UCSD-AML1 (cell line): ENCODE data around the gene ZNF280A.
"Not testable (repeated sequence)": the region's sequence is repeated elsewhere in the genome, so short reads cannot be mapped to it uniquely, and the experiment has no call there.

Source experiments
- DNase-seq: peaks from one replicate; lab custom pipeline; 2025; ENCODE audit not compliant: unreplicated experiment; lab: John Stamatoyannopoulos, UW

ZNF280A gene

DNA sequence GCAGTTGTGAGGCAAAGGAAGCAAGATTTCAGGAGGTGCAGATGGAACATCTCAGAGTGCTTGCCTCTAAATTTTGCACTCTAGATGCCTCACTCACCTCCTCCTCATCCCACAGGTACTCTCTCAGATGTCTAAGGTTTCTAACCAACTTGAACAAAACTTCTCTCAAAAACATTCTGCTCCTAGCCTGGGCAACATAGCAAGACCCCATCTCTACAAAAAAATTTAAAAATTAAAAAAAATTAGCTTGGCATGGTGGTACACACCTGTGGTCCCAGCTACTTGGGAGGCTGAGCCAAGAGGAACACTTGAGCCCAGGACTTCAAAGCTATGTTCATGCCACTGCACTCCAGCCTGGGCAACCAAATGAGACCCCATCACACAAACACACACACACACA is 4.2 kb downstream of the ZNF280A start:
- DNase-seq, result no peak

DNA sequence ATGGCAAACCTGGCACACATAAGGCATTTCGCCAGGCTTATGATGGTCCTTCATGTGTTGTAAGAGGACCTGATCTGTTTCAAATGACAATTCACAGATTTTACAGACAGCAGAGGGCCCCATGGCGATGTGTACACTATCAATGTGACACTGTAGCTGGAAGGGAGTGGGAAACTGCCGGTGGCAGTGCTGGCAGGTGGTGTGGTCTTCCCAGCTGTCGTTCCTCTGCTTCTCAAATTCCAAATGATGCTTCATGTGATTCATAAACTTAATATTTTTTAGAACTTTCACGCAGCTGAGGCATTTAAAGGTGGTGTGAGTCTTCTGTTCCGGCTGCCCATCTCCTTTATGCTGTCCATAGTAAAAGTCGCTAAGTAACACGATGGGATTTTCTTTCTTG is 5.6 kb downstream of the ZNF280A start:
- DNase-seq, result not testable (repeated sequence)

DNA sequence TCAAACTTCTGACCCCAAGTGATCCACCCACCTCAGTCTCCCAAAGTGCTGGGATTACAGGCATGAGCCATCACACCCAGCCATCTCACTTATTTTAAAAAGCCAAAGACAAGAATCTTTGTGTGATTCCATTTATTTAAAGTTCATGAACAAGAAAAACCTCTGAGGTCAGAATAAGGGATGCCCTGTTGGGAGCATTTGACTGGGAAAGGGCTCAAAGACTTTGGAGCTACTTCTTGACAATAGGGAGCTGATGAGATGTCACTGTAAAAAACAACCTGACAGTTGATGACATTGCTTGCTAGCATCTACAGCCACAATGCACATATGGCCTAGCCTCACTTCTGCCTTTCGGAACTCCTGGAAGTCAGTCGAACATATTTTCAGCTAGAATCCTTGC is 6.5 kb downstream of the ZNF280A start:
- DNase-seq, result no peak

DNA sequence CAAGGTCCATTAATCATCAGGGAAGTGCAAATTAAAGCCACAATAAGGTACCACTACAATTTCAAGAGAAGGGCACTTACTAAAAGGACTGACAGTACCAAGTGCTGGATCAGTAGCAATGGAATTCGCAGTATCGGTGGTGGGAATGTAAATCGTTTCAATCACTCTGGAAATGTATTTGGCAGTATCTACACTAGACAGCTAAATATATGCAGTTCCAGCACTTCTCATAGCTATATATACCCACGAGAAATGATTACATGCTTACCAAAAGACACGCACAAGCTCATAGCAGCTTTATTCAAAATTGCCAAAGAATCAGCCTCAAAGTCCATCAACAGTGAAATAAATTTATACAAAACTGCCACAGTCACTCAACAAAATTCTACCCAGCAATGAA is 7.1 kb downstream of the ZNF280A start:
- DNase-seq, result no peak

DNA sequence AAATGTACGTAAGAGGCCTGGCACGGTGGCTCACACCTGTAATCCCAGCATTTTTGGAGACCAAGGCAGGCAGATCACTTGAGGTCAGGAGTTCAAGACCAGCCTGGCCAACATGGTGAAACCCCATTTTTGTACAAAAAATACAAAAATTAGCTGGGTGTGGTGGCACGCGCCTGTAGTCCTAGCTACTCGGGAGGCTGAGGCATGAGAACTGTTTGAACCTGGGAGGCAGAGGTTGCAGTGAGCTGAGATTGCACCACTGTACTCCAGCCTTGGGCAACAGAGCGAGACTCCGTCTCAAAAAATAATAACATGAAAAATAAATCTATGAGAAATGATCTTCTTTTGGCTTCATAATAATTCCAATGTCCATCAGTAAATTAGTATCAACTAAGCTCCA is 9.2 kb downstream of the ZNF280A start:
- DNase-seq, result not testable (repeated sequence)

DNA sequence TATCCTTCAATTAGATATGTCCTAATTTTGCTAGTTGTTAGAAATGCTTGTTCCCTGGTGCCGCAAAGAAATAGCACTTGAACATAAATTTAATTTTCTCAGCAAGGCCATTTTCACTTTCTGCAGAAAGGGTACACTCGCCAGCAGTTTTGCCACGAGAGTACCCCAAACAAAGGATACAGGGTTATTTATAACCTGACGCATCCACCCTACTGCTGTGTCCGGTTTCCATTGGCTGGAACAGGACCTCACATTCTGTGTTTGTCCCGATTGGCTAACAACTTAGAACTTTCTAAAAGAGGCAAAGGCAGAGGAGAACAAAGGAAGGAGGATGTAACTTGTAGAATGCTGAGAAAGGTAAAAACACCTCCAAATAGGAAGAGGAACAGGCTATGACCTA is 10.2 kb downstream of the ZNF280A start:
- not testable (repeated sequence) for DNase-seq

DNA sequence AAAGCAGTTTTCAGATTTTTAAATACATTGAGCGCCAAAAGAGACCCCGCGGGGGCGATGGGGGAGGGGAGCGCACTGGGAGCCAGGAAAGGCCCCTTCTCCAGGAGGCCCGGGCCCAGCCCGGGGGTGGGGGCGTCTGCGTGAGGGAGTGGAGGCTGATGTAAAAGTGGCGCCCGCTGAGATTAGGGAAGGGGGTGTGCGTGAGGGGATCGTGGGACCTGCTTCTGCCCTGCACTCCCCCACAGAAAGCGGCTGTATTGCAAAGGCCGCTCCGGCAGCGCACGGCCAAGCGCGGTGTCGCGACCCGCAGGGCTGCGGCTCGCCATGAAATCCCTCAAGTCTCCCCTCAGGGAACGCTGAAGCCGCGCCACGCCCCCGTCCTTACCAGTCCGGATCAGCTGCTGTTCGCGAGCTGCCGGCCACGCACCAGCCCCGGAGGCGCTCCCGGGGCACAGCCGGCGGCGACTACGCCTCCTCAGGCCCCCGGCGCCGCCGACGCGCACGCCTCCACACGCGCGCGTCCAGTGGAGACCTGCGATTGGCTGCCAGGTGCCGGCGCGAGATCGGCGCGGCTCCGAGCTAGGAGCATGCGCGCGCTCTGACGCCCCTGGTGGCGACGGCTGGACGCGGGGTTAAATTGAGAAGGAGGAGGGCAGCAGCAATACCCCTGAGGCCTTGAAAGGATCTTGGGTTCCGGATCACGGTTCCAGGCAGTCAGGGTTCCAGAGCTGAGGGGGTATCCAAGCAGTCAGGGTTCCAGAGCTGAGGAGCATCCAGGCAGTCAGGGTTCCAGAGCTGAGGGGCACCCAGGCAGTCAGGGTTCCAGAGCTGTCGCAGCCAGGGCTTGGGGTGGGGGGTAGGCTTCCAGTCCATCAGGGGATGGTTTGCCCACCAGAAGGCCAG is 11.5 kb downstream of the ZNF280A start, which contains the start of gene ZNF280B:
Gene ZNF280B (minus strand): TSS at position 469 of the 903 bp plus-strand sequence. CDS start 19,344 bp downstream, outside the sequence.
- peak; percentile 92 for DNase-seq

DNA sequence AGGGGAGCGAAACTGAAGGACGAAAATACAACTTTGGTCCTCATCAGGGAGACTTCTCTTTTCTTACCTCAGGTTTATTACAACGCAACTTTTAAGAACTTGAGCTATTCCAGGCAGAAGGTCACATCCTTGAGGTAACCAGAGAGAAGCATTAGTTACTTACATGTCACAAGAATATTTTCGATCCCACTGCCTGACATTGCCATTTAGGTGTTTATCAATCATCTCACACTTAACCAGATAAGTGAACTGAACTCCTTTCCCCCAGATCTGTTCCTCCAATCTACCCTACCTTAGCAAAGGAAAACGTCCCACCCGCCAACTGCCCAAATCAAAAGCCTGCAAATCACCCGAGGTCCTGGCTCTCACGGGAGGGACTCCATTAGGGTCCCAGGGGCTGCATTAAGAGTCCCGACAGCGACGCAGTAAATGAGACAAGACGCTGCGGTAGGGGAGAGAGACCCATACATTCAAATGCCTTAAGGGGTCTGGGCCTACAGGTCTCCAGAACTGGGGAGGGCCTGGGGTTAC is 12.3 kb downstream of the ZNF280A start:
- peak; percentile 50 for DNase-seq

DNA sequence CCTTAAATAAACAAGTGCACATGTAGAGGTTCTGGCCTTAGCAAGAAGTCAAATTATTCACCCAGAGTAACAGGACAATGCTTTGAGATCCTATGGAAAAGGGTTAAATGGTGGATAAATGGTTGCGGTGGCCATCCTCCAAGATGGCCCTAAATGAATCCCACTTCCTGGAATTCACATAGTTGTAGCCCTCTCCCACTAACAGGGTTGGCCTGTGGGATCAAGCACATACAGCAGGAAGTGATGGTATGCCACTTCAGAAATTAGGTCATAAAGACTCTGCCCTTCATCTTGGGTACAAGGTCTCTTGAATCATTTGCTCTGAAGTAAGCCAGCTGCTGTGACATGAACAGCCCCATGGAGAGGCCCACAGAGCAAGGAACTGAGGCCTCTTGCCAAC is 13.3 kb downstream of the ZNF280A start:
- no peak for DNase-seq

DNA sequence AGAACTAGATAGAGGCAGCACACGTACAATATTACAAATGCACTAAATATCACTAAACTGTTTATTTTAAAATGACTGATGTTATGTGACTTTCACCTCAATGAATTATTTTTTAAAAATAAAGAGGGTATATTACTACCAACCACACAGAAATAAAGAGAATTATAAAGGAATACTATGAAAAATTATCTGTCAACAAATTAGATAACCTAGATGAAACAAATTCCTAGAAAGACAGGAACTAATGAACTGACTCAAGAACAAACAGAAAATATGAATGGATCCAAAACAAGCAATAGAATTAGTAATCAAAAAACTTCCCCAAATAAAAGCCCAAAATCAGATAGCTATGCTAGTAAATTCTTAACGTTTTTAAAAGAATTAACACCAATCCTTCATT is 21.8 kb downstream of the ZNF280A start:
- no peak for DNase-seq

DNA sequence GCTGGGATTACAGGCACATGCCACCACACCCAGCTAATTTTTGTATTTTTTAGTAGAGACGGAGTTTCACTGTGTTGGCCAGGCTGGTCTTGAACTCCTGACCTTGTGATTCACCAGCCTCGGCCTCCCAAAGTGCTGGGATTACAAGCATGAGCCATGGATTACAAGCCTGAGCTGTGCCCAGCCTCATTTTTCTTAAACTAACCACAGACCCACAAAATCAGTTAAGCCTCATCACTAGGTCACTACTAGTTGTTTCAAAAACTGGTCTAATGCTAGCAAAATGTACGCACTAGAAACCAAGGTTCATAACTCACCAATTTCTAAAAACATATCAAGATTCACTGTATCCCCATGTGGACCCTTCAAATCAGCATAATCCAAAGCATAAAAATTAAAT is 28.5 kb downstream of the ZNF280A start:
- not testable (repeated sequence) for DNase-seq

DNA sequence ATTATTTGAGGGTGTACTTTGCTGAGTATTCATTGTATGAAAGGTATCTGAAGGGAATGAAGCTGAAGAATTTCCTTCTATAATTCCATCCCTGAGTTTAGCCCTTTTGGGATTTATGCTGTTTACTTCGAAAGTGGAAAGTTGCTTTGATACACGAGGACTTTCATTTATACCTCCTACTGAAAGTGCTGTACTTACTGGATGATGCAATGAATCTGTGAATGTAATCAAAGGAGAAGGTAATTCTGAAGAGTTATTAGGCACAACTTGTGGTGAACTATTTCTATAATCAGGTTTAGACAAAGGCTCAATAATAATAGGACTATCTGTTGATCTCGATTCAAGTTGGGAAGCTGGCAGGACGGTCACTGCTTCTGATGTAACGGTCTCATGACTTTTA is 31.3 kb downstream of the ZNF280A start:
- DNase-seq, result no peak

DNA sequence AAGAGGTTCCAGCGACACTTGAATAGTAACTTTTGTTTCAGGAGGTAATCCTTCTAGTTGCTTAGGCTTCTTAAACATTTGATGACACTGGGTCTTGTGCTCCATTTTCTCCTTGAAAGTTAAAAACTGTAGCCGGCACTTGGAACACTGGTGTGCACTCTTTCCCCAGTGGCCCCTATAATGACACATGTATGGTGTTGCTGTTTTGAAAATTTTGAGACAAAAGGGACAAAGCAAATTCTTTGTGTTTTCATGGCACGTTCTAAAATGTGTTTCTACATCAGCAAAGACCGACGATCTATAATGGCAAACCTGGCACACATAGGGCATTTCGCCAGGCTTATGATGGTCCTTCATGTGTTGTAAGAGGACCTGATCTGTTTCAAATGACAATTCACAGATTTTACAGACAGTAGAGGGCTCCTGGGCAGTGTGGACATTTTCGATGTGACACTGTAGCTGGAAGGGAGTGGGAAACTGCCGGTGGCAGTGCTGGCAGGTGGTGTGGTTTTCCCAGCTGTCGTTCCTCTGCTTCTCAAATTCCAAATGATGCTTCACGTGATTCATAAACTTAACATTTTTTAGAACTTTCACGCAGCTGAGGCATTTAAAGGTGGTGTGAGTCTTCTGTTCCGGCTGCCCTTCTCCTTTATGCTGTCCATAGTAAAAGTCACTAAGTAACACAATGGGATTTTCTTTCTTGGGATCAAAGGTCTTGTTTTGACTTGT is 32.0 kb downstream of the ZNF280A start:
- DNase-seq, result no peak

DNA sequence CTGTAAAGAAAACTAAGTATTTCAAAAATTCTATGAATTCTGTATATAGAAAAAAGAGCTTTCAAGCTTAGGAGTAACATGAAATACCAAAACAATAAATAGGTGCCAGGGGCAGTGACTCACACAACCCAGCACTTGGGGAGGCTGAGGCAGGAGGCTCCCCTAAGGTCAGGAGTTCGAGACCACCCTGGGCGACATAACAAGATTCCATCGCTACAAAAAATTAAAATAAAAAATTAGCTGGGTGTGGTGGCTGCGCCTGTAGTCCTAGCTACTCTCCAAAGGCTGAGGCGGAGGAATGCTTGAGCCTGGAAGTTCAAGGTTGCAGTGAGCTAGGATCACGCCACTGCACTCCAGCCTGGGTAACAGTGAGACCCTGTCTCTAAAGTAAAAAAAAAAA is 33.0 kb downstream of the ZNF280A start:
- no peak for DNase-seq

DNA sequence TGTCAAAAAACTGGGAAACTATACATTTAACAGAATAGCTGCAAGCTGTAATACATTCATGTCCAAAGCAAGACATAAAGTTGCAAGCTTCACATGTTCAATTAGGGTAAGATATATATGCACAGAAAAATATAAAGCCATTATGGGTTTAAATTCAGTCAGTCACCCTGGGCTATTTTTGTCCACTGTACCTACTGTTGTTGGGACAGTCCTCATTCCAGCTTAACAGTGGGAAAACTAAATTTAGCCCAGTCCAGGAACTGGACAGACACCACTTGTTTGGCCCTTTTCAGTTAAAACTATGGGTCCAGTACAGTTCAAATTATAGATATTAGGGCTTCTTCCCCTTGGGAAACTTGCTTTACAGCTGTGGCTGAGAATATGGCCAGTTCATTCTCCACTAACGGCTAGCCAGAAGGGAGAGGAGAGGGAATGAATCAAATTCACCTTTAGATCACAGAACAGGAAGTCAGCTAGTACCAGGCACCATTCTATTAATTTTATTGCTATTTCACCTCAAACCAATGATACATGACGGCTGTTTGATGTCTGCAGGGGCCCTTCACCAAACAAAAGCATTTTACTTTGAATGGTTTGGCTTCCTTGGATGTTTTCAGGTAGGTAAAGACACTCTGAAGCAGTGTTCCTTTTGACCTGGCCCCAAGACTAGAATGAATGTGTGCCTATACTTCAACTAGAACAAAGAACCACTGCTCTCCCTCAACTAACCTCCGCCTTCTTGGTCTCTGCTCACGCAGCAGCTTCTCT is 33.8 kb downstream of the ZNF280A start:
- no peak for DNase-seq

DNA sequence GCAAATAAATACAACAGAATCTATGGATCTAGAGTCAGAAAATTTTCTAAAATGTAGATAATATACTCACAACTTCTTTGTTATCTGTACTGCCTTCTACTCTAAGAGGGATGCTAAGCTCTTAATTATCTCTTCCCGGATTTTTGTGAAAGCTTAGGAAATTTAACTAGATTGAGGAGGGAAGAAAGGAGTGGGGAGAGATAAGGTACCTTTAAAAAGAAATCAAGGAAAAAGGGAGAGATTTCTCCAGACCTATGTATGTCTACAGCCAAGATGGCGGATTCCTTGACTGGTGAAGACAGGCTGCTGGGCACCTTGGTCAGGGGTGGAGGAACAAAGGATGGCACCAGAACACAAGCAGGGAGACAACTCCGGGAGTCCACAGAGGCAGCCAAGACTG is 34.5 kb downstream of the ZNF280A start:
- no peak for DNase-seq

DNA sequence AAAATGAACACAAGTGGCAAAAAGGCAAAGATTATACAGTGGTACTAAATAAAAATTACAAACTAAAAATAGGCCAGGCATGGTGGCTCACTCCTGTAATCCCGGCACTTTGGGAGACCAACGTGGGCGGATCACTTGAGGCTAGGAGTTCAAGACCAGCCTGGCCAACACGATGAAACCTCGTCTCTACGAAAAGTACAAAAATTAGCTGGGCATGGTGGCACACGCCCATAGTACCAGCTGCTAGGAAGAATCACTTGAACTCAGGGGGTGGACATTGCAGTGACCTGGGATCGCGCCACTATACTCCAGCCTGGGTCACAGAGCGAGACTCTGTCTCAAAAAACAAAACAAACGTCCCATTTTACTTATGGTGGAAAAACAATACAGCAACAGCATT is 36.0 kb downstream of the ZNF280A start:
- no peak for DNase-seq

DNA sequence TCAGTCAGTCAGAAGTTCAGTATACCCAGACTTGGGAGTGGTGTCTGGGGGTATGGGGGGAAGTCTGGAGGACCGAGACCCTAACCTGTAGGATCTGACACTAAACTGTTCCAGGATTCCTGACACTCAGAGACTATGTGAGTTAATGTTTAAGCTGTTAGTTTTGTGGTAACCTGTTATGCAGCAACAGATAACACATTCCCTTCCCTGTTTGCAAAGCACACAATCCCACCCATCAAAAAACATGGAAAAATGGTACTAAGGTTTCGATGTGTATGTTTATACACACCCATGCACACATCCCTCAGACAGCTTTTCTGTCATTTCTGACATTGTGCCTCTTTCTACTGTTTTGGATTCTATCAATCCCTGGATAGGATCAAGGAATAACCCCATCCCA is 39.1 kb downstream of the ZNF280A start:
- DNase-seq, result no peak

DNA sequence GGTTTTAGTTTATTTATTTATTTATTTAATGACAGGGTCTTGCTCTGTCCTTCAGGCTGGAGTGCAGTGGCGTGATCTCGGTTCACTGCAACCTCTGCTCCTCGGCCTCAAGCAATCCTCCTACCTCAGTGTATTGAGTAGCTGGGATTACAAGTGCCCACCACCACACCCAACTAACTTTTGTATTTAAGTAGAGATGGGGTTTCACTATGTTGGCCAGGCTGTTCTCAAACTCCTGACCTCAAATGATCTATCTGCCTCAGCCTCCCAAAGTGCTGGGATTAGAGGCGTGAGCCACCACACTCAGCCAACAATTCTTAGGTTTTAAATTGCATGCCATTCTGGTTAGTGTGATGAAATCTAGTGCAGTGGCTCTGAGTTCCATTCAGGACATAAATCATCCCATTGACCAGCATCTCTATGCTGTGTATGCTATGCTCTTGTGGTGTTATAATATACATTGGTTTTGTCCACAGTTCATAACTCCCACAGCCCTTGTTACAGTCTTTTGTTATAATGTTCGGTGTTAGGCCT is 40.0 kb downstream of the ZNF280A start:
- DNase-seq, result no peak

DNA sequence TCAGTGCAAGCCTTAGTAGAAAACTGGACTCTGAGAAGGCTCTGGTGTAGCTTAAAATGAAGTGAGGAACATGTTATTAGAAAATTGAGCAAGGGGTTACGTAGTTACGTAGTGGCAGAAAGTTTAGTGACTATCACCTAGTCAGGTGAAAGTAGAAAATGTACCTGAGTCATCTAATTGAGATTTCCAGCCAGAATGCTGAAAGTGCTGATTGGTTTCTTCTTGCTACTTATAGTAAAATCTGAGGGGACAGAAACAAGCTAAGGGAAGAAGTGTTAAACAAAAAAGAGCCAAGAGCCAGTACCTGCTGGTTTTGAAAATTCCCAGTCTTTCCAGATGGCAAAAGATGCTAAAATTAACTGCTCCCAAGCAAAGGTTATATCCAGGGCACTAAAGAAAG is 41.0 kb downstream of the ZNF280A start:
- no peak for DNase-seq

DNA sequence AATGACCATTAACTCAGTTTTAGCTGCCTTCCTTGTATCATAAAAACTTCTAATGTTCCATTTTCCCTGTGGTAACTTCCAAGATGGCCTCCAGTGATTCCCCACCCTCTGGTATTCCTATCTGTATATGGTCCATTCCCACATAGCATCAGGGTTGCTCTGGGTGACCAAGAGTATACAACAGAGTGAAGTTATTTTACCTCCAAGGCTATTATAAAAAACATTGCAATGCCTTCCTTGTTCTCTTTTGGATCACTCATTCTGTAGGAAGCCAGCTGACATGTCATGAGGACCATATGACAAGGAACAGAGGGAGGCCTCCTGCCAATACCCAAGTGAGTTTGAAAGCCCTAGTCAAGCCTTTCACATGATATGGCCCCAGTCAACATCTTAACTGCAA is 41.6 kb downstream of the ZNF280A start:
- DNase-seq, result no peak
